Common myeloid progenitor, CD34-positive (primary cell): ENCODE data around the gene ABHD12.

Source experiments
- CTCF ChIA-PET: fragments of 350-600 bp; sonication (Branson Sonifier 250); formaldehyde crosslinking; loops from one replicate; lab custom pipeline; 2021; ENCODE audit warnings: antibody characterized with exemption; lab: Charles Lee
- POLR2A ChIA-PET: fragments of 350-600 bp; sonication (Branson Sonifier 250); formaldehyde crosslinking; loops from one replicate; lab custom pipeline; 2021; ENCODE audit warnings: antibody characterized with exemption; lab: Charles Lee
- DNase-seq, 3 donors: peaks; one replicate each; pipeline versions ENCODE4 v3.0.0 to v3.0.0-alpha.2; 2013
- H3K27ac ChIP-seq, 2 experiments: 1 replicate in 1 of 2; 2 replicates in 1 of 2; pipeline ENCODE4 v1.7.0; 2013; ENCODE audit warnings: inconsistent platforms in 2 of 2, low read length in 2 of 2, mild to moderate bottlenecking in 2 of 2, low read depth in 1 of 2, moderate library complexity in 1 of 2; ENCODE audit not compliant: severe bottlenecking in 2 of 2, insufficient read depth in 1 of 2, poor library complexity in 1 of 2
- H3K27me3 ChIP-seq, 5 experiments: replicated peaks in 2 of 5; 1 replicate in 3 of 5; 2 replicates in 2 of 5; pipeline versions ENCODE4 v1.6.1 to v1.7.0; 2013; ENCODE audit warnings: low read length in 4 of 5, mild to moderate bottlenecking in 2 of 5, moderate library complexity in 2 of 5, inconsistent platforms in 1 of 5; ENCODE audit not compliant: insufficient read depth in 5 of 5, control insufficient read depth in 4 of 5
- H3K36me3 ChIP-seq, 4 experiments: 1 replicate in 2 of 4; 2 replicates in 2 of 4; pipeline versions ENCODE4 v1.6.1 to v1.7.0; 2013; ENCODE audit warnings: low read length in 3 of 4, control low read depth in 1 of 4, mild to moderate bottlenecking in 1 of 4; ENCODE audit not compliant: control insufficient read depth in 4 of 4, insufficient read depth in 4 of 4
- H3K4me1 ChIP-seq, 4 experiments: 1 replicate in 3 of 4; 2 replicates in 1 of 4; pipeline versions ENCODE4 v1.6.1 to v1.7.1; 2013; ENCODE audit warnings: low read length in 3 of 4, mild to moderate bottlenecking in 3 of 4, control low read depth in 1 of 4, inconsistent platforms in 1 of 4, moderate library complexity in 1 of 4; ENCODE audit not compliant: control insufficient read depth in 4 of 4, insufficient read depth in 4 of 4; ENCODE audit errors: control extremely low read depth in 1 of 4
- H3K4me3 ChIP-seq, 7 experiments: 1 replicate in 4 of 7; 2 replicates in 3 of 7; pipeline versions ENCODE4 v1.5.1 to v1.7.0; 2013; ENCODE audit warnings: mild to moderate bottlenecking in 7 of 7, low read length in 6 of 7, moderate library complexity in 6 of 7, inconsistent platforms in 2 of 7, low read depth in 2 of 7, control low read depth in 1 of 7; ENCODE audit not compliant: insufficient read depth in 4 of 7, control insufficient read depth in 1 of 7; ENCODE audit errors: extremely low read depth in 1 of 7
- H3K9me3 ChIP-seq, 5 experiments: 1 replicate in 4 of 5; 2 replicates in 1 of 5; pipeline versions ENCODE4 v1.6.1 to v1.7.1; 2013; ENCODE audit warnings: low read length in 4 of 5, mild to moderate bottlenecking in 2 of 5, inconsistent platforms in 1 of 5, low read depth in 1 of 5, moderate library complexity in 1 of 5; ENCODE audit not compliant: control insufficient read depth in 4 of 5, insufficient read depth in 2 of 5; ENCODE audit errors: control extremely low read depth in 1 of 5
- WGBS: methylation state at CpG from one replicate; pipeline ENCODE4 v1.1.5; 2013; ENCODE audit not compliant: insufficient coverage; 5-methylcytosine and 5-hydroxymethylcytosine counted together

Gene ABHD12

DNA sequence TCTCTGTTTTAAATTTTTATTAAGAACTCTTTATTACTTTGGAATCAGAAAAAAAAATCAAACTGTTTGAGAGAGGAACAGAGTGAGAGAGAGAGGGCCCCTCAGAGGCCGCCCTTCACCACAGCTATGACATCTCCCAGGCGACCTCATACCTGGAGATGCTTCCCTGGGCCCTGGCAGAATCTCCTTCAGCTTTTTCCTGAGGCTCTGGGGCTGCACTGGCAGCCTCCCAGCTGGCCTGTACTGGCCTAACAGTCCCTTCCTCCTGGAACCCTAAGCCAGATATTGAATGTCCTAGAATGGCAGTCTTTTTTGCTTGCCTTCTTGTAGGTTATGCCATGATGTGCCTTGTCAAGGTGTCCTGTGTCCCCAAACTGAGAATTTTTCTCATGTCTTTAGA is 13.7 kb downstream of the ABHD12 start:
- peaks cover 0 to 10% (median 2%) of the 10 kb centered on the region in 4 experiments for H3K36me3 ChIP-seq
- 100% methylated on average over 2 of the region's 2 CpGs for whole genome bisulfite sequencing
- H3K9me3 ChIP-seq: peaks cover 0 to 5% (median 0%) of the 10 kb centered on the region in 5 experiments
- no peak overlapping the region for H3K27ac ChIP-seq
- H3K4me1 ChIP-seq: no peaks in the 10 kb centered on the region
- CTCF ChIA-PET: interaction anchor here (0.6 kb wide), 1 partner anchor 9 kb away, joined by 3 read pairs; no protein-coding TSS in a partner anchor
- no peak for DNase-seq
- no peaks in the 10 kb centered on the region for H3K27me3 ChIP-seq
- POLR2A ChIA-PET: no interaction called here
- H3K4me3 ChIP-seq: no peak overlapping the region

DNA sequence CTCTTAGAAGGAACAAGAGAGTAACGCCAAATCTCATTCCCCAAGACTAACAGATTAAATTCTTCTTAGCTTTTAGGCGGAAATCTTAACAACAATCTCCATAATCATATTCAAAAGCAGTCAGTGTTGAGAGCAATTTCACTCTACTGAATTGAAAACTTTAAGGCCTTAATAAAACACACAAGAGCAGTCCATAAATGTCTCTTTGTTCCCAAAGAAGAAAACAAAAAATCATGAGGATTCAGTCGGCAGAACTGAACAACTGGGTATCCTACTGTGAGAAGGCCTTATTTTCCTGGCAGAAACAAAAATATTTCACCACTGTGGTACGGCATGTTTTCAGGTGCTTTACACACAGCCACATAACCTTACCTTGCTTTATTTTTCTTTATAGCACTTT is 14.4 kb downstream of the ABHD12 start:
- DNase-seq: no peak
- Histone ChIP-seq H3K27ac (no peak overlapping the region), H3K36me3 (peaks cover 0 to 6% (median 2%) of the 10 kb centered on the region in 4 experiments), H3K4me1 (peaks cover 0 to under 1% (median 0%) of the 10 kb centered on the region in 4 experiments), H3K4me3 (no peak overlapping the region), H3K27me3 (no peaks in the 10 kb centered on the region), H3K9me3 (peaks cover 0 to 5% (median 0%) of the 10 kb centered on the region in 5 experiments)
- ChIA-PET CTCF (interaction anchor here (0.6 kb wide), 1 partner anchor 8 kb away, joined by 3 read pairs; no protein-coding TSS in a partner anchor), POLR2A (no interaction called here)
- WGBS: 95% methylated on average over 3 of the region's 4 CpGs

DNA sequence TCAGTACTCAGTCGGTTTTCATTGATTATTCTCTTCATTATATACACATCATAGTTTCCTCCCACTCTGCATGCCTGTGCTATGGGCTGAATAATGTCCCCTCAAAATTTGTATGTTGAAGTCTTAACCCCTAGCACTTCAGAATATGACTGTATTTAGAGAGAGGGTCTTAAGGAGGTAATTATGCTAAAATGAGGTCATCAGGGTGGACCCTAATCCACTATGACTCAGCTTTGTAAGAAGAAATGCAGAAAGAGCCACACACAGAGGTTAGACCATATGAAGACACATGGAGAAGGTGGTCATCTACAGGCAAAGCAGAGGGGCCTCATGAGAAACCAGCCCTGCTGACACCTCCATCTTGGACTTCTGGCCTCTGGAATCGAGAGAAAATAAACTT is 15.8 kb downstream of the ABHD12 start:
- peaks cover 0 to 3% (median 0%) of the 10 kb centered on the region in 4 experiments for H3K36me3 ChIP-seq
- no peak overlapping the region for H3K27ac ChIP-seq
- H3K4me3 ChIP-seq: no peak overlapping the region
- DNase-seq: no peak
- H3K9me3 ChIP-seq: peaks cover 0 to 5% (median 0%) of the 10 kb centered on the region in 5 experiments
- WGBS: 93% methylated on average over 2 of the region's 2 CpGs
- ChIA-PET POLR2A (no interaction called here), CTCF (no interaction called here)
- H3K27me3 ChIP-seq: no peaks in the 10 kb centered on the region
- H3K4me1 ChIP-seq: peaks cover 0 to 4% (median 0%) of the 10 kb centered on the region in 4 experiments

DNA sequence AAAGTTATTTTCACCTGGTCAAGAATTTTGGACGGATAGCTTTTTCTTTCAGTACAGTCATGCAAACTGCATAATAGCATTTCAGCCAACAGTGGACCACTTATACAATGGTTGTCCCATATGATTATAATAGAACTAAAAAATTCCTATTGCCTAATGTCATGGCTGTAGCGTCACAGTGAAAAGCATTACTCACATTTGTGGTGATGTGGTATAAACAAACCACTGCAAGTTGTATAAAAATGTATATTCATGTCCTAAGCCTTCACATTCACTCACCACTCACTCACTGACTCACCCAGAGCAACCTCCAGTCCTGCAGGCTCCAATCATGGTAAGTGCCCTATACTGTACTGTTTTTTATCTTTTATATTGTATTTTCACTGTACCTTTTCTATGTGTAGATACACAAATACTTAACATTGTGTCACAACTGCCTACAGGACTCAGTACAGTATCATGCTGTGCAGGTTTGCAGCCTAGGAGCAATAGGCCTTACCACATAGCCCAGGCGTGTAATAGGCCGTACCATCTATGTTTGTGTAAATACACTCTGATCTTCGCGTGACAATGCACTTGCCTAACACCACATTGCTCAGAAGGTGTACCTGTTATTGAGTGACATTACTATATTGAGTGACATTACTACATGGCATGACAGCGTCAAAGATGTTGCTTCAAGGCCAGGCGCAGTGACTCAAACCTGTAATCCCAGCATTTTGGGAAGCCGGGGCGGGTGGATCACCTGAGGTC is 17.9 kb downstream of the ABHD12 start:
- peaks cover 0 to 3% (median 1%) of the 10 kb centered on the region in 4 experiments for H3K36me3 ChIP-seq
- POLR2A ChIA-PET: no interaction called here
- DNase-seq: peak in 1 of 3 donors; percentile 24
- no peak overlapping the region for H3K27ac ChIP-seq
- H3K4me3 ChIP-seq: no peak overlapping the region
- H3K27me3 ChIP-seq: no peaks in the 10 kb centered on the region
- peaks cover 0 to 5% (median 0%) of the 10 kb centered on the region in 5 experiments for H3K9me3 ChIP-seq
- H3K4me1 ChIP-seq: peaks cover 0 to 4% (median 0%) of the 10 kb centered on the region in 4 experiments
- WGBS: 100% methylated on average over 7 of the region's 10 CpGs
- CTCF ChIA-PET: interaction anchor here (1.4 kb wide), 1 partner anchor 13 kb away, joined by 5 read pairs; no protein-coding TSS in a partner anchor

DNA sequence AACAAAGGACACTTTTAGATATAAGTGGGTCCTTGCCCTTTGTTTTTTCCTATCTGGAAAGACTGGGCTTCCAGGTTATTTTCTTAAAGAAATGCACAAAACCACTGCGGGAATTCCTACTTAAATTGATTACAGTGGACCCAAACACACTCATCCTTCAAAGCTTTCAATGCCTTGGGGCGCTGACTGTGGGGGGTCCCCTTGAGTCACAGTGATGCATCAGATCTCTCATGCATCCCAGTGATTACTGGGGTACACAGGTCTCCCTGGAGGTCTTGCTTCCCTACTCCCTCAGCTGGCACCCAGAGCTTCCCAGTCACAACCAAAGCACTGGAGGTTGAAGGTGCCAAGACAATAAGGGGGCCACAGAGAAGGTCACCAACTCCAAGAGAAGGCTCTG is 20.7 kb downstream of the ABHD12 start:
- ChIA-PET POLR2A (no interaction called here), CTCF (interaction anchor here (1.6 to 1.9 kb wide), 2 partner anchors 29 to 60 kb away, joined by 3 to 4 read pairs; no protein-coding TSS in a partner anchor)
- H3K27ac ChIP-seq: no peak overlapping the region
- no peak overlapping the region for H3K4me3 ChIP-seq
- 94% methylated on average over 2 of the region's 2 CpGs for WGBS
- no peak for DNase-seq
- H3K4me1 ChIP-seq: peaks cover 0 to 4% (median under 1%) of the 10 kb centered on the region in 4 experiments
- H3K9me3 ChIP-seq: peaks cover 0 to 5% (median 0%) of the 10 kb centered on the region in 5 experiments
- no peaks in the 10 kb centered on the region for H3K27me3 ChIP-seq
- peaks cover 0 to 3% (median 1%) of the 10 kb centered on the region in 4 experiments for H3K36me3 ChIP-seq

DNA sequence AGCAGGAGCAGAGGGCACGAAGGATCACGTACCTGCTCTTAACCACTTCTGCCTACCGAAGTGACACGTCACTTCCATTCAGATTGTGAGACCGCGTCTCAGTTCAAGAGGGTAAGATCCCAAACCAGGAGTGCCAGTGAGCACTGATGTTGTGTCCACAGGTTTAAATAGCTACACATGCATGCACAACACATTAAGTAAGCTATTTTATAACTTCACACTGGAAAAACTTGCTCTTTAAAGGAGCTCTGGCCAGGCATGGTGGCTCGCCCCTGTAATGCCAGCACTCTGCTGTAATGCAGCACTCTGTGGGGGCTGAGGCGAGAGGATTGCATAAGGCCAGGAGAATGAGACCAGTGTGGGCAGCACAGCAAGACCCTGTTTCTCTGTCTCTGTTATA is 21.1 kb downstream of the ABHD12 start:
- 97% methylated on average over 7 of the region's 8 CpGs for WGBS
- peaks cover 0 to 3% (median 1%) of the 10 kb centered on the region in 4 experiments for H3K36me3 ChIP-seq
- ChIA-PET CTCF (interaction anchor here (1.6 to 1.9 kb wide), 2 partner anchors 29 to 60 kb away, joined by 3 to 4 read pairs; no protein-coding TSS in a partner anchor), POLR2A (no interaction called here)
- no peaks in the 10 kb centered on the region for H3K27me3 ChIP-seq
- H3K4me3 ChIP-seq: no peak overlapping the region
- DNase-seq: no peak
- H3K4me1 ChIP-seq: peaks cover 0 to 4% (median 2%) of the 10 kb centered on the region in 4 experiments
- H3K9me3 ChIP-seq: peaks cover 0 to 5% (median 0%) of the 10 kb centered on the region in 5 experiments
- H3K27ac ChIP-seq: no peak overlapping the region

DNA sequence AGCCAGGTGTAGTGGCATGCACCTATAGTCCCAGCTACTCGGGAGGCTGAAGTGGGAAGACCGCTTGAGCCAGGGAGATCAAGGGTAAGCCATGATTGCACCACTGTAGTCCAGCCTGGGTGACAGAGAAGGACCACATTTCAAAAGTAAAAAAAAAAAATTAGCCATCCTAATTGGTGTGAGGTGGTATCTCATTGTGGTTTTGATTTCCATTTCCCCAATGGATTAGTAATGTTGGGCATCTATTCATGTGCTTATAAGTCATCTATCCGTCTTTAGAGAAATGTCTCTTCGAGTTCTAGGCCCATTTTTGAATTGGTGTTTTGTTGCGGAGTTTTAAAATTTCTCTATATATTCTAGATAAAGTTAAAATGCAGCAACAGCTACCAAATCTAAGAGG is 21.7 kb downstream of the ABHD12 start:
- Histone ChIP-seq H3K27me3 (no peaks in the 10 kb centered on the region), H3K4me1 (peaks cover 0 to 4% (median 2%) of the 10 kb centered on the region in 4 experiments), H3K36me3 (peaks cover 0 to 3% (median 1%) of the 10 kb centered on the region in 4 experiments), H3K27ac (no peak overlapping the region), H3K4me3 (no peak overlapping the region), H3K9me3 (peaks cover 0 to 5% (median 0%) of the 10 kb centered on the region in 5 experiments)
- DNase-seq: no peak
- WGBS: 100% methylated on average over 2 of the region's 5 CpGs
- ChIA-PET CTCF (interaction anchor here (1.6 to 1.9 kb wide), 2 partner anchors 30 to 59 kb away, joined by 3 to 4 read pairs; no protein-coding TSS in a partner anchor), POLR2A (no interaction called here)
